ENCODE measurements around the gene PLEK.
A peak's percentile ranks its signal among the peaks of the same experiment; 100 is the strongest.

PLEK gene

GRCh38 chr2:68428746-68429145, 63.7 kb downstream of the PLEK start:
- no peak for DNase-seq (ENCODE audit: low read depth)
- TF ChIP-seq CTCF (conservative IDR thresholded peaks at IDR 0.05; ENCODE audit: low read depth, low read length), result no peak
- H3K4me3 ChIP-seq (ENCODE audit: low read depth, low read length), result no peak overlapping the region

- peak; percentile 36 for DNase-seq (ENCODE audit: low read depth)
- H3K4me3 ChIP-seq (ENCODE audit: low read depth, low read length), result no peak overlapping the region
Observed at GRCh38 chr2:68429311-68429826, 64.3 kb downstream of the PLEK start.

GRCh38 chr2:68431316-68431972, 66.4 kb downstream of the PLEK start:
- no peak for TF ChIP-seq CTCF (conservative IDR thresholded peaks at IDR 0.05; ENCODE audit: low read depth, low read length)
- DNase-seq (ENCODE audit: low read depth), result no peak
- no peak overlapping the region for H3K4me3 ChIP-seq (ENCODE audit: low read depth, low read length)

More at GRCh38 chr2:68429311-68429826, 64.3 kb downstream of the PLEK start:
- TF ChIP-seq CTCF (conservative IDR thresholded peaks at IDR 0.05; ENCODE audit: low read depth, low read length), result no peak

GRCh38 chr2:68432696-68433658, 67.9 kb downstream of the PLEK start:
- no peak for DNase-seq (ENCODE audit: low read depth)
- H3K4me3 ChIP-seq (ENCODE audit: low read depth, low read length), result no peak overlapping the region
- TF ChIP-seq CTCF (conservative IDR thresholded peaks at IDR 0.05; ENCODE audit: low read depth, low read length), result no peak

GRCh38 chr2:68434981-68435380, 69.9 kb downstream of the PLEK start:
- TF ChIP-seq CTCF (conservative IDR thresholded peaks at IDR 0.05; ENCODE audit: low read depth, low read length), result no peak
- H3K4me3 ChIP-seq (ENCODE audit: low read depth, low read length), result no peak overlapping the region

GRCh38 chr2:68435615-68436014, 70.5 kb downstream of the PLEK start:
- no peak overlapping the region for H3K4me3 ChIP-seq (ENCODE audit: low read depth, low read length)
- DNase-seq (ENCODE audit: low read depth), result peak; percentile 83
- no peak for TF ChIP-seq CTCF (conservative IDR thresholded peaks at IDR 0.05; ENCODE audit: low read depth, low read length)

More at GRCh38 chr2:68434981-68435380, 69.9 kb downstream of the PLEK start:
- no peak for DNase-seq (ENCODE audit: low read depth)
